A673 (cell line): ENCODE results near the gene UBA7.

Experiments
- EZH2 ChIP-seq: fragments of 200-600 bp; sonication (generic); IDR thresholded peaks from 2 replicates; pipeline ENCODE4 v1.6.1; 2017; ENCODE audit warnings: borderline replicate concordance, low read depth, mild to moderate bottlenecking, mixed read lengths, antibody characterized with exemption, low read length; ENCODE audit not compliant: poor library complexity, severe bottlenecking
- TF ChIP-seq, protein P1 (sequence below): fragments of 300-800, 200-600 bp; sonication (generic); conservative IDR thresholded peaks from 2 replicates; pipeline ENCODE4 v1.5.1; 2017; ENCODE audit warnings: low read depth, mild to moderate bottlenecking, antibody characterized with exemption, low read length, moderate library complexity, mixed read lengths

GRCh38 chr3:49794431-49794830, 19.3 kb downstream of the UBA7 start:
- TF ChIP-seq, protein P1, sequence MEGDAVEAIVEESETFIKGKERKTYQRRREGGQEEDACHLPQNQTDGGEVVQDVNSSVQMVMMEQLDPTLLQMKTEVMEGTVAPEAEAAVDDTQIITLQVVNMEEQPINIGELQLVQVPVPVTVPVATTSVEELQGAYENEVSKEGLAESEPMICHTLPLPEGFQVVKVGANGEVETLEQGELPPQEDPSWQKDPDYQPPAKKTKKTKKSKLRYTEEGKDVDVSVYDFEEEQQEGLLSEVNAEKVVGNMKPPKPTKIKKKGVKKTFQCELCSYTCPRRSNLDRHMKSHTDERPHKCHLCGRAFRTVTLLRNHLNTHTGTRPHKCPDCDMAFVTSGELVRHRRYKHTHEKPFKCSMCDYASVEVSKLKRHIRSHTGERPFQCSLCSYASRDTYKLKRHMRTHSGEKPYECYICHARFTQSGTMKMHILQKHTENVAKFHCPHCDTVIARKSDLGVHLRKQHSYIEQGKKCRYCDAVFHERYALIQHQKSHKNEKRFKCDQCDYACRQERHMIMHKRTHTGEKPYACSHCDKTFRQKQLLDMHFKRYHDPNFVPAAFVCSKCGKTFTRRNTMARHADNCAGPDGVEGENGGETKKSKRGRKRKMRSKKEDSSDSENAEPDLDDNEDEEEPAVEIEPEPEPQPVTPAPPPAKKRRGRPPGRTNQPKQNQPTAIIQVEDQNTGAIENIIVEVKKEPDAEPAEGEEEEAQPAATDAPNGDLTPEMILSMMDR: no peak
- TF ChIP-seq EZH2: no peak
